GM20000 (cell line): ENCODE measurements around the gene C2orf76.

Experiments
- DNase-seq: peaks from one replicate; pipeline ENCODE4 v3.0.0; 2012; ENCODE audit warnings: low spot score
- TF ChIP-seq, protein P1 (sequence below): IDR thresholded peaks from 2 replicates; pipeline ENCODE4 v1.5.1; 2012; ENCODE audit warnings: mild to moderate bottlenecking, control low read depth; ENCODE audit errors: extremely low read depth, missing control alignments

The C2orf76 gene

GRCh38 chr2:119360423-119360966, 6.1 kb downstream of the C2orf76 start:
- TF ChIP-seq, protein P1, sequence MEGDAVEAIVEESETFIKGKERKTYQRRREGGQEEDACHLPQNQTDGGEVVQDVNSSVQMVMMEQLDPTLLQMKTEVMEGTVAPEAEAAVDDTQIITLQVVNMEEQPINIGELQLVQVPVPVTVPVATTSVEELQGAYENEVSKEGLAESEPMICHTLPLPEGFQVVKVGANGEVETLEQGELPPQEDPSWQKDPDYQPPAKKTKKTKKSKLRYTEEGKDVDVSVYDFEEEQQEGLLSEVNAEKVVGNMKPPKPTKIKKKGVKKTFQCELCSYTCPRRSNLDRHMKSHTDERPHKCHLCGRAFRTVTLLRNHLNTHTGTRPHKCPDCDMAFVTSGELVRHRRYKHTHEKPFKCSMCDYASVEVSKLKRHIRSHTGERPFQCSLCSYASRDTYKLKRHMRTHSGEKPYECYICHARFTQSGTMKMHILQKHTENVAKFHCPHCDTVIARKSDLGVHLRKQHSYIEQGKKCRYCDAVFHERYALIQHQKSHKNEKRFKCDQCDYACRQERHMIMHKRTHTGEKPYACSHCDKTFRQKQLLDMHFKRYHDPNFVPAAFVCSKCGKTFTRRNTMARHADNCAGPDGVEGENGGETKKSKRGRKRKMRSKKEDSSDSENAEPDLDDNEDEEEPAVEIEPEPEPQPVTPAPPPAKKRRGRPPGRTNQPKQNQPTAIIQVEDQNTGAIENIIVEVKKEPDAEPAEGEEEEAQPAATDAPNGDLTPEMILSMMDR = no peak
- DNase-seq = no peak

GRCh38 chr2:119359774-119360173, 6.9 kb downstream of the C2orf76 start:
- TF ChIP-seq, protein P1 = no peak
- DNase-seq = no peak

DNA sequence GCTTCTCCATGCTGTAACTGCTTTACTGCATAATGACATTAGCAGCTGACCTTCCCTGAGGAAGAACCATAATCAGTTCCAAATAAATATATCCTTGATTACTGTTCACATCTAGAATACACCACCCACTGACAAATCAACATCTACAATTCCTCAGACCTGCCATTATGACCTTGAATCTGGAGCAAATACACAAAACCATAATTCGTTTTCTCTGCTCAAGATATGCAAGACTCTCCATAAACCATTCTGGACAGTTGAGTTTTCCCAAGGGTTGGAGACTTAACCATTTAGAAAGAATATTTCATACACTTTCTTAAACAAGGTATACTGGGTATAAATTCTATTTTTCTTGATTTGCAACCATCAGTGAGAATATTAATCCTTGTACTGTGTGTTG, 11.8 kb downstream of the C2orf76 start:
- TF ChIP-seq, protein P1 = no peak
- no peak for DNase-seq

- DNase-seq = peak; percentile 69
Measured at GRCh38 chr2:119352357-119352756, 14.3 kb downstream of the C2orf76 start.

DNA sequence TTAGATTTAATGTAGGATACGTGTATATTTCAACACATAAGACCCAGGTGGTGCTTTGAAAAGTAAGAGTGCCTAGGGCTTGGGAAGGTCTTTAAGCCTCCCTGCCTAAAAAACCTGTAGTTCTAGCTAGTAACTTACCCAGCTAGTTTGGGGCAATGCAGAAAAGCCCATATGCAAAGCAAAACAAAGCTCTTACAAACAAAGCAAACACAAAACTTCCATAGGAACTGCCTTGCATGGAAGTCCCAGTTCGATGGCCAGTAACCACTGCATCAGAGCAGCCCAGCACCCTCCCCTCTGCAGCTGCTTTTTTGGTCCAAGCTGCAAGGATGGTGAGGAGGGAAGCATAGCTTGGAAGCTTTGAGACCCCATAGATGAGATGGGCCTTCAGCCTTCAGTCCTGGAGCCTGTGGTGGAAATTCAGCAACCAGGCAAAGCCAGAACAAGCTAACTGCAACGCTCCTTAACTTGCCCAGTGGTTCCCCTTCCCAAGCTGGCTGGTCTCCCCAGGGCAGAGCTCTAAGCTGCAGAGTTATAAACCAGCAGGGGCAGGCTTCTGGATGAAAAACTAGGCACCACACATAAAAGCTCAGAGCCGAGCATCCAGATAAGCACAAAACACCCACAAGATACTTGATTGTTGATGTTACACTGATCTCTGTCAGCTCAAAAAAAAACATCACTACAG, 16.2 kb downstream of the C2orf76 start:
- TF ChIP-seq, protein P1 = no peak
- no peak for DNase-seq

More at GRCh38 chr2:119352357-119352756, 14.3 kb downstream of the C2orf76 start:
- TF ChIP-seq, protein P1 = no peak

DNA sequence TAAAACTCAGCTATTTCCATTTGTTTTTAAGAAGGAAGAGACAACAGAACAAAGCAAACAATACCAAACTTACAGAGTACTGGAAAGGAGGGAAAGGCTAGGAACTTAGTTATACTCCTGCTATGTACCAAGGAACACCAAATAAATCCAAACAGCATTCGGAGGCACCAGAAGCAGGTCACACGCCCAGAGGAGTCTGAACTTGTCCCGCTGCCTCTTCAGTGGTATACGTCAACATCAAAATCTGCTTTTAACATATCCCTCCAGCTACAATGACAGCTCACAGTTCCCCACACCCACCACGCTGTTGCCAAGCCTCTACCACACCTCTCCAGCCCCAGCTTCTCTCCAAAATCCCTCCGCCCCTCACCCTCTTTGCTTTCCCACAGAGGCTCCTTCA, 17.3 kb downstream of the C2orf76 start:
- no peak for DNase-seq
- TF ChIP-seq, protein P1 = no peak

GRCh38 chr2:119341684-119342083, 24.9 kb downstream of the C2orf76 start:
- DNase-seq = no peak
- TF ChIP-seq, protein P1 = no peak
